Measurements from ENCODE around the gene STOML1.
A peak's percentile ranks its signal among the peaks of the same experiment; 100 is the strongest.

Gene STOML1

DNA sequence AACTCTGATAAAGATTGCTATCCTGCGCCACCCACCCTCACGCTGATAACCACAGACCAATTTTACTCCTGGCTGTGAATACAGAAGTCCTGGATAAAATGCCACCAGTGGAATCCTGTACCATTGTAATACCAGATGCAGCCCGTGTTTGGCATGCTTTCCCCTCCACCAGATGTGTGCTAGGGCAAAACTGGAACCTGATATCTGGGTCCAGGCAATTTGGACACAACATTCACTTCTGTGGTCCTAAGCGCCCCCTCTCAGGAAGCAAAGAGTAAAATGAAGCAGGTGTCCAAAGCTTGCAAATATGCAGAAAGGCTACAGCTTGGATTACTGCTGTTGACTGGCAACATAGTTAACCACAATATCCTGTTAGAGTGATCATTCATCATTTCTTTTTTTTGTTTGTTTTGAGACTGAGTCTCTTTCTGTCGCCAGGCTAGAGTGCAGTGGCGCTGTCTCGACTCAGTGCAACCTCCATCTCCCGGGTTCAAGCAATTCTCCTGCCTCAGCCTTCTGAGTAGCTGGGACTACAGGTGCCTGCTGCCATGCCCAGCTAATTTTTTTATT, 33.0 kb downstream of the STOML1 start:
- H3K27me3 Mint-ChIP-seq (ENCODE audit: low read depth), result peaks cover 4% of the 10 kb centered on the region
- peaks cover 5% of the 10 kb centered on the region for H3K4me1 Mint-ChIP-seq
- H3K36me3 Mint-ChIP-seq (ENCODE audit: low read depth), result no peaks in the 10 kb centered on the region

DNA sequence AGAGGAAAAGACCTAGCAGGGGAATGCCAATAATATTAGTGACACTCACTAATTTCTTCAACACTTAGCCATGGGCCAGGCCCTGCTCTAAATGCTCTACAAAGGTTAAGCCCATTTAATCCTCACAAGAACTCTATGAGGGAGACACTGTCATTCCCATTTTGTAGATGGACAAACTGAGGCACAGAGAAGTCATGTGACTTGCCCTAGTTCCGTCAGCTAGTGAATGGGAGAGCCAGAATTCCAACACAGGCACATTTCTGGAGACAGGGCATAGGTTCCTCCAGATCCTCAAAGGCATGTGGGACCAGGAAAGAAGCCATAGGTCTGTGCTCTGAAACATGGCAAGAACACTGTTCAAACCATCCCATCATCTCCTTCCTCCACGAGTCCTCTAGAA, 34.3 kb downstream of the STOML1 start:
- no peak overlapping the region for H3K4me3 Mint-ChIP-seq
- no peaks in the 10 kb centered on the region for H3K36me3 Mint-ChIP-seq (ENCODE audit: low read depth)
- peak overlapping the region in 1 of 3 experiments; percentile 34 for H3K27ac Mint-ChIP-seq
- no peaks in the 10 kb centered on the region for H3K9me3 Mint-ChIP-seq
- peaks cover 12% of the 10 kb centered on the region for H3K4me1 Mint-ChIP-seq
- no peak for TF ChIP-seq CTCF (IDR thresholded peaks at IDR 0.05; ENCODE audit: unreplicated experiment in 3 of 3)
- H3K27me3 Mint-ChIP-seq (ENCODE audit: low read depth), result peaks cover 4% of the 10 kb centered on the region

More for the DNA sequence above, 33.0 kb downstream of the STOML1 start:
- no peak for TF ChIP-seq CTCF (IDR thresholded peaks at IDR 0.05; ENCODE audit: unreplicated experiment in 3 of 3)
- H3K27ac Mint-ChIP-seq, result peak overlapping the region in 1 of 3 experiments; percentile 28
- no peaks in the 10 kb centered on the region for H3K9me3 Mint-ChIP-seq
- no peak overlapping the region for H3K4me3 Mint-ChIP-seq

GRCh38 chr15:73957276-73957675, 34.8 kb downstream of the STOML1 start:
- no peaks in the 10 kb centered on the region for H3K36me3 Mint-ChIP-seq (ENCODE audit: low read depth)
- peaks cover 11% of the 10 kb centered on the region for H3K4me1 Mint-ChIP-seq
- H3K9me3 Mint-ChIP-seq, result no peaks in the 10 kb centered on the region
- peak overlapping the region in 1 of 3 experiments; percentile 34 for H3K27ac Mint-ChIP-seq
- H3K4me3 Mint-ChIP-seq, result no peak overlapping the region
- no peak for TF ChIP-seq CTCF (IDR thresholded peaks at IDR 0.05; ENCODE audit: unreplicated experiment in 3 of 3)
- H3K27me3 Mint-ChIP-seq (ENCODE audit: low read depth), result peaks cover 4% of the 10 kb centered on the region

DNA sequence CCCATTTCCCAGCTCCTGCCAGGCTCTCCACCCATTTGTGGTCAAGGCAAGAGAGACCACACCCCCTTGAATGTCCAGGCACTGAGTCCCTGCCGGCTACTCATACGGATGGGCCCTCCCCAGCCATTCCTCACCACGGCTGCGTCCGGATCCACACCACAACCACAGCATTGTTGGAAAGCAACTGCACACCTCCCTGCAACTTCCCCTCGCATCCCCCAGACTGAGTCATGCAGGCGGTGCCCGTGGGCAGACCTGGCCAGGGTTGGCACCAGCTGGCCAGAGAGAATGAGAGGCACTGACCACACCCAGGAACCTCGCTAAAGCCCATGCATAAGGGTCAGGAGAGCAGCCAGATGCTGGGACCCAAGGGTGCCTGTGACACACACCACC, 35.4 kb downstream of the STOML1 start:
- peaks cover 16% of the 10 kb centered on the region for H3K4me1 Mint-ChIP-seq
- H3K9me3 Mint-ChIP-seq, result no peaks in the 10 kb centered on the region
- no peak for TF ChIP-seq CTCF (IDR thresholded peaks at IDR 0.05; ENCODE audit: unreplicated experiment in 3 of 3)
- H3K4me3 Mint-ChIP-seq, result no peak overlapping the region
- peaks cover 4% of the 10 kb centered on the region for H3K27me3 Mint-ChIP-seq (ENCODE audit: low read depth)
- no peaks in the 10 kb centered on the region for H3K36me3 Mint-ChIP-seq (ENCODE audit: low read depth)
- no peak overlapping the region for H3K27ac Mint-ChIP-seq

DNA sequence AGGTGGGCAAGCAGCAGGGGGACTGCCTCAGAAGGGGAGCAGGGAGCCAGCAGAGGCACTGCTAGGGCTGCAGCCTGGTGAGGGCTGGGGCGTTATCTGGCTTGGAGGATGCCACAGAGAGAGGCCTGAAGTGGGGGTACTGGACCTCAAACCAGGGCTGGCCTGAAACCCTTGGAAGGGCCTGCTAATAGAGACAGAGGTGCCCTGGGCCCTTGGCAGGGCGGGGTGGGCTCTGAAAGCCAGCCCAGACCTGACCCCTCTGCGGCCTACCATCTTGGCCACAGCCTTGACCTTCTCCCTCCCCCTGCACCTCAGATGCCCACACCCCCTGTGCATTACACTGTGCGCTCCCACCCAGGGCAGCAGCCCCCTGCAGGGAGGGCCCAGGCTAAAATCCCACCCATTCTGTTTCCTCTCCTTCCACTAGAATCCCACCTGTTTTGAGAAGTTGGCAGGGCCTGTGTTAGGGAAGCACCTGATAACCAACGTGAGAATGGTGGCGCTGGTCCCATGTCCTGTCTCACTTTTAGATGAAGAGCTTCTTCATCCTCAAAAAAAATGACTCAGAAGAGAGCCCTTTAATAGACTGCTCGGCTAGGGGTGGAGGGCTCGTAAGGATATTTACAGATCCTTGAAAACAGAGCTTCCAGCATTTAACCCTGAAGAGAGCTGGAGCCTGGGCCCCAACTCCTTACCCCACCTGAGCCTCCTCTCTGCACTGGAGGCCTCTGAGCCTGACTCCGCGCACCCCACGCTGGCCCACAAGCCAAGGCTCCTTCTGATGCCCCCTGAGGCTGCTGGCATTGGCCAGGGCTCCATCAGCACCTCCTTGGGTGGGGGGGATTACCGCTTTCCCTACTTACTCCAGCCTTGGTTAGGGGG, 36.0 kb downstream of the STOML1 start:
- Mint-ChIP-seq H3K27ac (no peak overlapping the region), H3K4me1 (peaks cover 20% of the 10 kb centered on the region), H3K27me3 (ENCODE audit: low read depth) (peaks cover 4% of the 10 kb centered on the region), H3K36me3 (ENCODE audit: low read depth) (peaks cover 3% of the 10 kb centered on the region), H3K9me3 (no peaks in the 10 kb centered on the region), H3K4me3 (no peak overlapping the region)
- no peak for TF ChIP-seq CTCF (IDR thresholded peaks at IDR 0.05; ENCODE audit: unreplicated experiment in 3 of 3)

All from nephron (organoid).